Lower leg skin (tissue), 3 donors: ENCODE data around the gene GAB1.

Experiments used
- POLR2A ChIP-seq, 2 donors: fragments of 450-650 bp; IDR thresholded peaks; one replicate each; pipeline ENCODE4 v1.6.1; 2016 to 2017; ENCODE audit warnings: antibody characterized with exemption in 2 of 2, mild to moderate bottlenecking in 1 of 2, moderate library complexity in 1 of 2
- TF ChIP-seq, protein P1 (sequence below), 3 donors: fragments of 450-650 bp; IDR thresholded peaks; one replicate each; pipeline ENCODE4 v1.5.1; 2016; ENCODE audit warnings: antibody characterized with exemption in 3 of 3, mild to moderate bottlenecking in 3 of 3, moderate library complexity in 2 of 3

- TF ChIP-seq, protein P1, sequence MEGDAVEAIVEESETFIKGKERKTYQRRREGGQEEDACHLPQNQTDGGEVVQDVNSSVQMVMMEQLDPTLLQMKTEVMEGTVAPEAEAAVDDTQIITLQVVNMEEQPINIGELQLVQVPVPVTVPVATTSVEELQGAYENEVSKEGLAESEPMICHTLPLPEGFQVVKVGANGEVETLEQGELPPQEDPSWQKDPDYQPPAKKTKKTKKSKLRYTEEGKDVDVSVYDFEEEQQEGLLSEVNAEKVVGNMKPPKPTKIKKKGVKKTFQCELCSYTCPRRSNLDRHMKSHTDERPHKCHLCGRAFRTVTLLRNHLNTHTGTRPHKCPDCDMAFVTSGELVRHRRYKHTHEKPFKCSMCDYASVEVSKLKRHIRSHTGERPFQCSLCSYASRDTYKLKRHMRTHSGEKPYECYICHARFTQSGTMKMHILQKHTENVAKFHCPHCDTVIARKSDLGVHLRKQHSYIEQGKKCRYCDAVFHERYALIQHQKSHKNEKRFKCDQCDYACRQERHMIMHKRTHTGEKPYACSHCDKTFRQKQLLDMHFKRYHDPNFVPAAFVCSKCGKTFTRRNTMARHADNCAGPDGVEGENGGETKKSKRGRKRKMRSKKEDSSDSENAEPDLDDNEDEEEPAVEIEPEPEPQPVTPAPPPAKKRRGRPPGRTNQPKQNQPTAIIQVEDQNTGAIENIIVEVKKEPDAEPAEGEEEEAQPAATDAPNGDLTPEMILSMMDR (IDR thresholded peaks at IDR 0.05): no peak
- no peak for TF ChIP-seq POLR2A (IDR thresholded peaks at IDR 0.05)
Measured at GRCh38 chr4:143514497-143514896, 177.8 kb downstream of the GAB1 start.
